Neural crest cell (in vitro differentiated cells): Measurements from ENCODE around the gene ITGA3. TPM values are rescaled to one million over a fixed set of nuclear protein-coding genes. Genes with fewer than 3 reads are reported as not detected.

ENCODE experiments used
- DNase-seq: peaks from one replicate; pipeline ENCODE4 v3.0.0; 2021; ENCODE audit warnings: low read depth, mixed read lengths, low spot score
- H3K27ac Mint-ChIP-seq: one replicate; pipeline ENCODE4 v1.8.0; 2021; ENCODE audit warnings: mild to moderate bottlenecking, mixed read lengths; ENCODE audit not compliant: unreplicated experiment
- H3K27me3 Mint-ChIP-seq: 2 replicates; pipeline ENCODE4 v1.8.0; 2021; ENCODE audit warnings: low read depth, mild to moderate bottlenecking, mixed read lengths
- H3K36me3 Mint-ChIP-seq: 2 replicates; pipeline ENCODE4 v1.8.0; 2021; ENCODE audit warnings: low read depth, mild to moderate bottlenecking, mixed read lengths
- H3K4me1 Mint-ChIP-seq: 2 replicates; pipeline ENCODE4 v1.8.0; 2021; ENCODE audit warnings: mixed read lengths
- H3K4me3 Mint-ChIP-seq: one replicate; pipeline ENCODE4 v1.8.0; 2021; ENCODE audit warnings: mild to moderate bottlenecking, mixed read lengths
- H3K9me3 Mint-ChIP-seq: 2 replicates; pipeline ENCODE4 v1.8.0; 2021; ENCODE audit warnings: mixed read lengths
- CTCF ChIP-seq: fragments of 200-600 bp; sonication (generic); conservative IDR thresholded peaks from 2 replicates; pipeline ENCODE4 v1.5.0; 2021; ENCODE audit warnings: antibody characterized with exemption, mild to moderate bottlenecking
- total RNA-seq: library from RNA; stranded (reverse); gene quantifications from 2 replicates; pipeline ENCODE4 v1.2.1, GENCODE V29; 2021

Gene ITGA3
- total RNA-seq, 1 donor from 2014 or later, result 4.8 TPM

GRCh38 chr17:50018909-50019308, 37.0 kb upstream of the ITGA3 start:
- H3K4me1 Mint-ChIP-seq, result peaks cover 11% of the 10 kb centered on the region
- peaks cover 14% of the 10 kb centered on the region for H3K27me3 Mint-ChIP-seq
- no peak for DNase-seq
- peaks cover 7% of the 10 kb centered on the region for H3K9me3 Mint-ChIP-seq
- TF ChIP-seq CTCF, result no peak
- no peaks in the 10 kb centered on the region for H3K36me3 Mint-ChIP-seq
- no peak overlapping the region for H3K27ac Mint-ChIP-seq
- no peak overlapping the region for H3K4me3 Mint-ChIP-seq

- H3K27ac Mint-ChIP-seq, result no peak overlapping the region
- H3K4me3 Mint-ChIP-seq, result no peak overlapping the region
- no peak for DNase-seq
- peaks cover 11% of the 10 kb centered on the region for H3K4me1 Mint-ChIP-seq
- peaks cover 5% of the 10 kb centered on the region for H3K27me3 Mint-ChIP-seq
- no peak for TF ChIP-seq CTCF
- no peaks in the 10 kb centered on the region for H3K36me3 Mint-ChIP-seq
- no peaks in the 10 kb centered on the region for H3K9me3 Mint-ChIP-seq
Measured at GRCh38 chr17:50020841-50021599, 34.9 kb upstream of the ITGA3 start.

- Mint-ChIP-seq H3K4me3 (no peak overlapping the region), H3K27ac (no peak overlapping the region), H3K36me3 (no peaks in the 10 kb centered on the region), H3K4me1 (peaks cover 16% of the 10 kb centered on the region), H3K27me3 (peaks cover 5% of the 10 kb centered on the region), H3K9me3 (no peaks in the 10 kb centered on the region)
- DNase-seq, result no peak
- TF ChIP-seq CTCF, result no peak
Measured at GRCh38 chr17:50021681-50022370, 34.1 kb upstream of the ITGA3 start.

GRCh38 chr17:50022463-50023130, 33.3 kb upstream of the ITGA3 start:
- H3K27ac Mint-ChIP-seq, result peak overlapping the region; percentile 88
- H3K9me3 Mint-ChIP-seq, result no peaks in the 10 kb centered on the region
- H3K4me1 Mint-ChIP-seq, result peaks cover 22% of the 10 kb centered on the region
- peaks cover 7% of the 10 kb centered on the region for H3K27me3 Mint-ChIP-seq
- no peak overlapping the region for H3K4me3 Mint-ChIP-seq
- no peak for DNase-seq
- TF ChIP-seq CTCF, result no peak
- H3K36me3 Mint-ChIP-seq, result no peaks in the 10 kb centered on the region

GRCh38 chr17:50023520-50023919, 32.4 kb upstream of the ITGA3 start:
- no peaks in the 10 kb centered on the region for H3K9me3 Mint-ChIP-seq
- DNase-seq, result no peak
- no peak overlapping the region for H3K27ac Mint-ChIP-seq
- H3K4me3 Mint-ChIP-seq, result no peak overlapping the region
- H3K27me3 Mint-ChIP-seq, result peaks cover 16% of the 10 kb centered on the region
- no peak for TF ChIP-seq CTCF
- peaks cover 26% of the 10 kb centered on the region for H3K4me1 Mint-ChIP-seq
- H3K36me3 Mint-ChIP-seq, result no peaks in the 10 kb centered on the region
